Upper lobe of left lung (tissue), 6 donors: ENCODE data around the gene AANAT. TPM values are rescaled to one million over a fixed set of nuclear protein-coding genes. Genes with fewer than 3 reads are reported as not detected.

Experiments used
- ATAC-seq, 2 donors: fragments of 200-7000 bp; cut with Tn5 transposase; one replicate each; pipeline ENCODE4 v1.9.1; 2022; ENCODE audit warnings: mild to moderate bottlenecking in 2 of 2, moderate library complexity in 2 of 2; ENCODE audit not compliant: low FRiP score in 2 of 2
- DNase-seq, 2 donors: peaks; one replicate each; pipeline ENCODE4 v3.0.0-alpha.2; 2019 to 2020
- H3K27ac ChIP-seq, 4 donors: fragments of 200-600 bp; sonication (generic); one replicate each; pipeline ENCODE4 v1.5.1; 2016 to 2019
- H3K27me3 ChIP-seq, 4 donors: fragments of 200-600 bp; sonication (generic); one replicate each; pipeline ENCODE4 v1.5.1; 2017 to 2019
- H3K36me3 ChIP-seq, 4 donors: fragments of 200-600 bp; sonication (generic); one replicate each; pipeline ENCODE4 v1.5.1; 2016 to 2019
- H3K4me1 ChIP-seq, 4 donors: fragments of 200-600 bp; sonication (generic); one replicate each; pipeline ENCODE4 v1.5.1; 2018 to 2019
- H3K4me3 ChIP-seq, 4 donors: fragments of 200-600 bp; sonication (generic); one replicate each; pipeline ENCODE4 v1.5.1; 2017 to 2019; ENCODE audit warnings: mild to moderate bottlenecking in 2 of 4, moderate library complexity in 1 of 4
- H3K9me3 ChIP-seq, 4 donors: fragments of 200-600 bp; sonication (generic); one replicate each; pipeline ENCODE4 v1.5.1; 2018 to 2019
- EP300 ChIP-seq, 4 donors: sonication (generic); formaldehyde crosslinking; IDR thresholded peaks; one replicate each; pipeline ENCODE4 v1.5.1; 2017; ENCODE audit warnings: antibody characterized with exemption in 4 of 4, control low read depth in 2 of 4
- POLR2A ChIP-seq, 4 donors: fragments of 450-650 bp; IDR thresholded peaks; one replicate each; pipeline ENCODE4 v1.5.1; 2016 to 2017; ENCODE audit warnings: antibody characterized with exemption in 4 of 4, mild to moderate bottlenecking in 2 of 4
- POLR2AphosphoS5 ChIP-seq, 2 donors: sonication (generic); formaldehyde crosslinking; IDR thresholded peaks; one replicate each; pipeline ENCODE4 v1.5.1; 2017; ENCODE audit warnings: antibody characterized with exemption in 2 of 2
- WGBS, 2 donors: methylation state at CpG; one replicate each; pipeline ENCODE4 v1.1.5; 2017 to 2018; 5-methylcytosine and 5-hydroxymethylcytosine counted together
- total RNA-seq, 6 donors: library from RNA; depleted of rRNA in 4 of 6; stranded (reverse); fragments of >200 nt in 4 of 6; gene quantifications; one replicate each; pipeline versions ENCODE4 v1.1.0 to v1.2.1, GENCODE V29; 2016 to 2021
- TF ChIP-seq, protein P1 (sequence below), 6 experiments: fragments of 450-650 bp in 4 of 6; fragments of 200-600 bp in 2 of 6; sonication (generic) in 2 of 6; IDR thresholded peaks; one replicate each; pipeline ENCODE4 v1.5.1; 2016 to 2019; ENCODE audit warnings: antibody characterized with exemption in 6 of 6
- donor health status: DM: no; HTN: no; CAD: no; lungs with moderate emphysema.
- donor health status: DM: no; HTN: yes; CAD: no; lungs with severe emphysema.

AANAT gene
- total RNA-seq, 6 donors from 2014 or later = not detected

DNA sequence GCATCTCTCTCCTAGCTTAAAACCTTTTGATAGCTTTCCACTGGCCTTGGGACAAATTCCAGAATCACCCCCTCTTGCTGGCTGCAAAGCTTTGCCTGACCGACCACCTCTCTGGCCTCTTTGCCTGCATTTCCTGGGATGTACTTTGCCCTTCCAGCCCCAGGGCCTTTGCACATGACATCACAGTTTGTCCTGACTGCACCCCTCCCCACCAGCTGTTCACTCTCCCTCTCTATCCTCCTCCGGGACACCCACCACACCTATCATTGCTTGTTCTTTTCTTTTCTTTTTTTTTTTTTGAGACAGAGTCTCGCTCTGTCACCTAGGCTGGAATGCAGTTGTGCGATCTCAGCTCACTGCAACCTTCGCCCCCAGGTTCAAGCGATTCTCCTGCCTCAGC lies 7.9 kb downstream of the AANAT start:
- Histone ChIP-seq H3K27me3 (no peaks in the 10 kb centered on the region), H3K4me3 (no peak overlapping the region), H3K4me1 (no peaks in the 10 kb centered on the region), H3K27ac (no peak overlapping the region), H3K36me3 (peaks cover 9 to 83% (median 56%) of the 10 kb centered on the region in 4 donors), H3K9me3 (no peaks in the 10 kb centered on the region)
- ATAC-seq (no peak), DNase-seq (no peak)
- 97 to 100% methylated on average over 6 of the region's 6 CpGs for WGBS, 2 donors
- TF ChIP-seq, protein P1, sequence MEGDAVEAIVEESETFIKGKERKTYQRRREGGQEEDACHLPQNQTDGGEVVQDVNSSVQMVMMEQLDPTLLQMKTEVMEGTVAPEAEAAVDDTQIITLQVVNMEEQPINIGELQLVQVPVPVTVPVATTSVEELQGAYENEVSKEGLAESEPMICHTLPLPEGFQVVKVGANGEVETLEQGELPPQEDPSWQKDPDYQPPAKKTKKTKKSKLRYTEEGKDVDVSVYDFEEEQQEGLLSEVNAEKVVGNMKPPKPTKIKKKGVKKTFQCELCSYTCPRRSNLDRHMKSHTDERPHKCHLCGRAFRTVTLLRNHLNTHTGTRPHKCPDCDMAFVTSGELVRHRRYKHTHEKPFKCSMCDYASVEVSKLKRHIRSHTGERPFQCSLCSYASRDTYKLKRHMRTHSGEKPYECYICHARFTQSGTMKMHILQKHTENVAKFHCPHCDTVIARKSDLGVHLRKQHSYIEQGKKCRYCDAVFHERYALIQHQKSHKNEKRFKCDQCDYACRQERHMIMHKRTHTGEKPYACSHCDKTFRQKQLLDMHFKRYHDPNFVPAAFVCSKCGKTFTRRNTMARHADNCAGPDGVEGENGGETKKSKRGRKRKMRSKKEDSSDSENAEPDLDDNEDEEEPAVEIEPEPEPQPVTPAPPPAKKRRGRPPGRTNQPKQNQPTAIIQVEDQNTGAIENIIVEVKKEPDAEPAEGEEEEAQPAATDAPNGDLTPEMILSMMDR (IDR thresholded peaks at IDR 0.05) = no peak
- no peak for TF ChIP-seq POLR2AphosphoS5 (IDR thresholded peaks at IDR 0.05)
- TF ChIP-seq POLR2A (IDR thresholded peaks at IDR 0.05) = no peak
- no peak for TF ChIP-seq EP300 (IDR thresholded peaks at IDR 0.05)

DNA sequence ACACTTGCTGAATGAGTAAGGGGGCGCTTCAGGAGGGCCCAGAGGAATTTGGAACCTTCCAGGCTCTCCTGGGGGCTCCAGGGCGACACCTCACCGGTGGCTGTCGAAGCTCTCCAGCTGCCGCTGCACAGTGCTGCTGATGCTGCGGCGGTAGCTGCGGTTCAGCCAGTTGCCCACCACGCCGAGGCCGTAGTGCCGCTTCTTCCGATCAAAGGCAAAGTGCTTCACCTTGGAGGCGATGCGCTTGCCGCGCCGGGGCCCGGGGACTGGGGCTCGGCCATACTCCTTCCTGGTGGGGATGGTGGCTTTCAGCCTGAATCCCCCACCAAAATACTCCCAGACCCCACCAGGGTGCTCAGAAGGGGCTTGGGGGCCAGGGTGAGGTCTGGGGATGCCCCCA lies 9.3 kb downstream of the AANAT start:
- no peak overlapping the region for H3K4me3 ChIP-seq
- TF ChIP-seq POLR2A (IDR thresholded peaks at IDR 0.05) (no peak), EP300 (IDR thresholded peaks at IDR 0.05) (no peak), POLR2AphosphoS5 (IDR thresholded peaks at IDR 0.05) (no peak)
- TF ChIP-seq, protein P1 (IDR thresholded peaks at IDR 0.05) = no peak
- no peaks in the 10 kb centered on the region for H3K4me1 ChIP-seq
- ATAC-seq (no peak), DNase-seq (peak in 1 of 2 donors; percentile 79)
- H3K36me3 ChIP-seq = peaks cover 5 to 73% (median 58%) of the 10 kb centered on the region in 4 donors
- H3K9me3 ChIP-seq = no peaks in the 10 kb centered on the region
- no peak overlapping the region for H3K27ac ChIP-seq
- WGBS, 2 donors = 92 to 98% methylated on average over 9 to 20 of the region's 20 CpGs
- no peaks in the 10 kb centered on the region for H3K27me3 ChIP-seq

DNA sequence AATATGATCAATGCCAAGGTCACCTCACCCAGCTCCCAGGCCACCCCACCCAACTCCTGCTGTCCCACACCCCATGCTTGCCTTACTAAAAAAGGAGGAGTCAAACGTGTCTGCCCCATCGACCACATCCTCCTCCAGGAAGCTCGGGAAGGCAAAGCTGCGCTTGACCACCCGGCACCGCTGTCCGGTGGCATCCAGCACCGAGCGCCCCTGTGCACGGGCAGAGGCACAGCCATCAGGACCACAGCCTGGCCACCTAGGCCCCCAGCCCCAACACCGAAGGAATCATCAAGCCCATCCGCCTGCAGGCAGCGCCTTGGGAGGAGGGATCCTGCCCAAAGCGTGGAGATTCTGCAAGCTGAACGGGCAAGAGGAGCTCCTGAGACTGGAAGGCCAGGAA lies 10.2 kb downstream of the AANAT start:
- no peaks in the 10 kb centered on the region for H3K9me3 ChIP-seq
- no peak overlapping the region for H3K4me3 ChIP-seq
- DNase-seq = no peak
- no peaks in the 10 kb centered on the region for H3K4me1 ChIP-seq
- H3K27me3 ChIP-seq = no peaks in the 10 kb centered on the region
- no peak for ATAC-seq
- H3K27ac ChIP-seq = no peak overlapping the region
- 90 to 94% methylated on average over 2 to 14 of the region's 15 CpGs for WGBS, 2 donors
- H3K36me3 ChIP-seq = peaks cover 5 to 65% (median 50%) of the 10 kb centered on the region in 4 donors
- TF ChIP-seq POLR2A (IDR thresholded peaks at IDR 0.05) (no peak), EP300 (IDR thresholded peaks at IDR 0.05) (no peak), POLR2AphosphoS5 (IDR thresholded peaks at IDR 0.05) (no peak)
- TF ChIP-seq, protein P1 (IDR thresholded peaks at IDR 0.05) = no peak

DNA sequence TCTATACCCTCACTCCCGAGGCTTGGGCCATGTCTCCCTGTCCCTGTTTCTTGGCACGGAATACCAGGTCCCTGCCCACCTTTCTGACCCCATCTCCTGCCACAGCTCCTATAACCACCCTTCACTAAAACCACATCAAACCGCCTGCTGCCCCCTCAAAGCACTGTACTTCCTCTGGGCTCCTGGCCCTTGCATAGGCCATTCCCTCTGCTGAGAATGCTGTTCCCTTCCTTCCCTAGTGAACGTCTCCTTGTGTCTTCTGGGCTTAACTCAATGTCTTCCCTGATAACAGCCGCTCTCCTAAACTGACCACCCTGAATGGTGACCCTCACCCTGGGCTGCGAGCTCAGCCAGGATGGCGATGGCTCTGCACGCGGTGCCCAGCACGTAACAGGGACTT lies 10.7 kb downstream of the AANAT start:
- DNase-seq = no peak
- H3K4me3 ChIP-seq = no peak overlapping the region
- peaks cover 2 to 60% (median 45%) of the 10 kb centered on the region in 4 donors for H3K36me3 ChIP-seq
- WGBS, 2 donors = 93% methylated on average over 10 of the region's 10 CpGs
- H3K27me3 ChIP-seq = no peaks in the 10 kb centered on the region
- no peaks in the 10 kb centered on the region for H3K4me1 ChIP-seq
- ATAC-seq = no peak
- no peaks in the 10 kb centered on the region for H3K9me3 ChIP-seq
- TF ChIP-seq, protein P1 (IDR thresholded peaks at IDR 0.05) = no peak
- TF ChIP-seq POLR2AphosphoS5 (IDR thresholded peaks at IDR 0.05) (no peak), POLR2A (IDR thresholded peaks at IDR 0.05) (no peak), EP300 (IDR thresholded peaks at IDR 0.05) (no peak)
- H3K27ac ChIP-seq = no peak overlapping the region
